Gastrocnemius medialis (tissue), 4 donors: ENCODE results near the gene SLC2A5. TPM values are rescaled to one million over a fixed set of nuclear protein-coding genes. Genes with fewer than 3 reads are reported as not detected.
A peak's percentile ranks its signal among the peaks of the same experiment; 100 is the strongest.

Experiments
- ATAC-seq, 2 donors: fragments of 150-250 bp; one replicate each; pipeline ENCODE4 v1.9.1; 2016
- DNase-seq, 2 donors: peaks; one replicate each; pipeline ENCODE4 v3.0.0-alpha.2; 2019
- H3K27ac ChIP-seq, 4 donors: fragments of 200-600 bp; sonication (generic); 1 replicate in 1 of 4; 2 replicates in 3 of 4; pipeline ENCODE4 v1.5.1; 2016 to 2018; ENCODE audit warnings: mild to moderate bottlenecking in 2 of 4, moderate library complexity in 1 of 4
- H3K27me3 ChIP-seq, 3 donors: fragments of 200-600 bp; sonication (generic) in 2 of 3; 1 replicate in 1 of 3; 2 replicates in 2 of 3; pipeline versions ENCODE4 v1.5.1 to v1.6.0; 2016 to 2019; ENCODE audit warnings: mild to moderate bottlenecking in 1 of 3, moderate library complexity in 1 of 3
- H3K36me3 ChIP-seq, 2 donors: fragments of 200-600 bp; sonication (generic) in 1 of 2; one replicate each; pipeline ENCODE4 v1.5.1; 2017 to 2018
- H3K4me1 ChIP-seq, 2 donors: fragments of 200-600 bp; sonication (generic) in 1 of 2; one replicate each; pipeline ENCODE4 v1.5.1; 2016 to 2017; ENCODE audit warnings: mild to moderate bottlenecking in 2 of 2
- H3K4me3 ChIP-seq, 4 donors: fragments of 200-600 bp; sonication (generic) in 3 of 4; 1 replicate in 1 of 4; 2 replicates in 3 of 4; pipeline ENCODE4 v1.5.1; 2016 to 2019; ENCODE audit warnings: mild to moderate bottlenecking in 2 of 4
- H3K9me3 ChIP-seq, 3 donors: fragments of 200-600 bp; sonication (generic) in 2 of 3; 1 replicate in 1 of 3; 2 replicates in 2 of 3; pipeline ENCODE4 v1.5.1; 2016 to 2019
- POLR2A ChIP-seq, 2 donors: fragments of 450-650 bp; IDR thresholded peaks; one replicate each; pipeline ENCODE4 v1.6.1; 2017; ENCODE audit warnings: antibody characterized with exemption in 2 of 2, mild to moderate bottlenecking in 2 of 2, moderate library complexity in 2 of 2
- in situ Hi-C, 4 donors: fragments of 200-750 bp; cut with MboI; loops; one replicate each; pipeline versions ENCODE4 v1.15.0 to v1.8.0; 2017; ENCODE audit warnings: low sequenced_read_pairs in 4 of 4
- intact Hi-C: fragments of 100-400 bp; cut with DNase I; formaldehyde crosslinking; loops from one replicate; pipeline ENCODE4 v1.15.1; 2023; ENCODE audit warnings: low total_unique reads
- total RNA-seq, 4 donors: library from RNA; depleted of rRNA; stranded (reverse); fragments of >200 nt; gene quantifications; one replicate each; pipeline versions ENCODE4 v1.1.0 to v1.2.3, GENCODE V29; 2016
- TF ChIP-seq, protein P1 (sequence below), 5 experiments: fragments of 450-650 bp in 3 of 5; fragments of 200-600 bp in 2 of 5; sonication (generic) in 2 of 5; IDR thresholded peaks in 4 of 5; conservative IDR thresholded peaks in 1 of 5; 1 replicate in 4 of 5; 2 replicates in 1 of 5; pipeline ENCODE4 v1.5.1; 2016 to 2019; ENCODE audit warnings: antibody characterized with exemption in 5 of 5, mild to moderate bottlenecking in 3 of 5, moderate library complexity in 3 of 5

Gene SLC2A5
- total RNA-seq, 4 donors from 2014 or later = 11.2 to 34.5 (median 22.8) TPM

DNA sequence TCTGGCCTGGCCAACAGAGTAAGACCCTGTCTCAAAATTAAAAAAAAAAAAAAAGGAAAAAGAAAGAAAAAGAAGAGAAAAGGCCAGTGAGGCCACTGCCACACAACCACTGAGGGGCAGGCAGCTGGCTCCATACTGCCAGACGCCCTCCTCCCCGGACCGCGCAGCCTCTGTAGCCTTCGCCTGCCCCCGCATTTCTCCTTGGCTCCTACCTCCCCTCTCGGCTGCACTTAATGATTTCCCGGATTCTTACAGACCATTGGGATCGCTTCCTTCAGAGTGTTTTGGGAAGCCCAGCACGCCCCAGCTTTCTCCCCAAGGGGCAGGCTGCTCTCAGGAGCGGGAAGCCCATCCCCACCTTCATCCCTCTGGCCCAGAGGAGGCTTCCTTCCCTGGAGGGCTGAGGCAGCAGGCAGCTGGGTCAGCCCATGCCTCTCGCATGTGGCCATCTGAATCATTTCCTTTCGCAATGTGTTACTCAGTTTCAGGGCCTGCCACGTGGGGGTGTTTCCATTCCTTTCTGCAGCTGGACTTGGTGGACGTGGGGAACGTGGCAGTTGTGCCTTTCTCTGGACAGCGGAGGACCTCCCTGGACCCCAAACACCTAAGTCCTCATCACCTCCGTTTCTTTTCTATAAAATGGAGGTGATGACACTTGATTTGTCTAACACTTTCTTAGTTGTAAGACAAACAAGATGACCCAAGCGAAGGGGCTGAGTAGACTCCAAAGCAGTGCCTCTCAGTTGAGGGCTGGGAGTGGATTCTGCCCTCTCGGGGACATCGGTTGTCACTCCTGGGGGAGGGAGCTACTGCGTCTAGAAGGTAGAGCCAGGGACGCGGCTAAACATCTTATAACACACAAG lies 2.3 kb downstream of the SLC2A5 start:
- Histone ChIP-seq H3K4me1 (peaks cover 61 to 62% of the 10 kb centered on the region in 2 donors), H3K4me3 (no peak overlapping the region), H3K36me3 (no peaks in the 10 kb centered on the region), H3K9me3 (no peaks in the 10 kb centered on the region), H3K27me3 (no peaks in the 10 kb centered on the region), H3K27ac (peak overlapping the region; percentile 86 to 98 (median 92))
- intact Hi-C loops (loop anchor here (1.0 to 10.0 kb wide), 7 partner anchors 60 to 1052 kb away; partner anchors contain the start of genes ENO1 and H6PD), in situ Hi-C loops (no loop called here)
- DNase-seq (peak; percentile 90 to 92), ATAC-seq (peak; percentile 54 to 64)
- peak; percentile 80 to 86 for TF ChIP-seq POLR2A (IDR thresholded peaks at IDR 0.05)
- TF ChIP-seq, protein P1, sequence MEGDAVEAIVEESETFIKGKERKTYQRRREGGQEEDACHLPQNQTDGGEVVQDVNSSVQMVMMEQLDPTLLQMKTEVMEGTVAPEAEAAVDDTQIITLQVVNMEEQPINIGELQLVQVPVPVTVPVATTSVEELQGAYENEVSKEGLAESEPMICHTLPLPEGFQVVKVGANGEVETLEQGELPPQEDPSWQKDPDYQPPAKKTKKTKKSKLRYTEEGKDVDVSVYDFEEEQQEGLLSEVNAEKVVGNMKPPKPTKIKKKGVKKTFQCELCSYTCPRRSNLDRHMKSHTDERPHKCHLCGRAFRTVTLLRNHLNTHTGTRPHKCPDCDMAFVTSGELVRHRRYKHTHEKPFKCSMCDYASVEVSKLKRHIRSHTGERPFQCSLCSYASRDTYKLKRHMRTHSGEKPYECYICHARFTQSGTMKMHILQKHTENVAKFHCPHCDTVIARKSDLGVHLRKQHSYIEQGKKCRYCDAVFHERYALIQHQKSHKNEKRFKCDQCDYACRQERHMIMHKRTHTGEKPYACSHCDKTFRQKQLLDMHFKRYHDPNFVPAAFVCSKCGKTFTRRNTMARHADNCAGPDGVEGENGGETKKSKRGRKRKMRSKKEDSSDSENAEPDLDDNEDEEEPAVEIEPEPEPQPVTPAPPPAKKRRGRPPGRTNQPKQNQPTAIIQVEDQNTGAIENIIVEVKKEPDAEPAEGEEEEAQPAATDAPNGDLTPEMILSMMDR (IDR thresholded peaks at IDR 0.05 in 4 of 5, conservative IDR thresholded peaks at IDR 0.05 in 1 of 5) = no peak

DNA sequence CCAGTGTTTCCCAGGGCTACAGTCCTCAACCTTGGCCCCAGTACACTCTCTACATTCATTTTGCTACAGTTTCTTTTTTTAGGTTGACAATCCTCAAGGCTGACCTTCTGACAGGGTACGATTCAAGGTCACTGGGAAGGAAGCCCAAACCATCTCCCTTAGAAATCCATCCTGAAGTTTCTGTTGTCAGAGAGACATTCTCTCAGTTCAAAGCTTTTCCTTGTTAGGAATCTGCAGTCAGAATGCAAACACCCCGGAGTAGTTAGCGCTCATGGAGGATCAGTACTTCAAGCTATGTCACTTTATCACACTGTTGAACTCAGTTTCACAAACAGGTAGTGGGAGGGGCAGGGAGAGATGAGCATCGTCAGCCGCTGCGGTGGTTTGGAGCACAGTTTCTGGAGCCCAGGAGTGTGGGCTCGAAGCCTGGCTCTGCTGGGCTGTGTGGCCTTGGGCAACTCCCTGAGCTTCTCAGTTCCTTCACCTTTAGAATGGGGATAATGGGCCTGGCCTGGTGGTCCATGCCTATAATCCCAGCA lies 4.2 kb downstream of the SLC2A5 start:
- ATAC-seq (no peak), DNase-seq (no peak)
- in situ Hi-C loops (no loop called here), intact Hi-C loops (loop anchor here (5.0 to 10.0 kb wide), 6 partner anchors 167 to 1050 kb away; partner anchors contain the start of genes ENO1 and H6PD)
- no peak overlapping the region for H3K4me3 ChIP-seq
- H3K9me3 ChIP-seq = no peaks in the 10 kb centered on the region
- peaks cover 75 to 77% of the 10 kb centered on the region in 2 donors for H3K4me1 ChIP-seq
- TF ChIP-seq POLR2A (IDR thresholded peaks at IDR 0.05) = peak in 1 of 2 donors; percentile 14
- TF ChIP-seq, protein P1 (IDR thresholded peaks at IDR 0.05 in 4 of 5, conservative IDR thresholded peaks at IDR 0.05 in 1 of 5) = no peak
- no peaks in the 10 kb centered on the region for H3K27me3 ChIP-seq
- no peaks in the 10 kb centered on the region for H3K36me3 ChIP-seq
- peak overlapping the region; percentile 86 to 98 (median 92) for H3K27ac ChIP-seq

DNA sequence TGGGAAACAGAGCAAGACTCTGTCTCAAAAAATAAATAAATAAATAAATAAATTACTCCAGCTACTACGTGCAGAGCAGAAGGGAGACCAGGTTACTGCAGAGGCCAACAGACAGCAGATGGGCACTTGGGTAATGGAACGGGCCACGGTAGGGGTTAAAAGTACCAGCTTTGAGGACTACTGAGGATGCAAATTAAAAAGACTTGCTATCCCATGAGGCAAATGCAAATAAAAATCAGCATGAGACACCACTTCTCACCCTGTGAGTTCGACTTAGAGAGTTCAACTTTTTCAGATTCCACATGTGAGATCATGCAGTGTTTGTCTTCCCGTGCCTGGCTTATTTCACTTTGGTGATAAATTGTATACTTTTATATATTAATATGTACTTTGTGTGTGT lies 6.6 kb downstream of the SLC2A5 start:
- peaks cover 65 to 67% of the 10 kb centered on the region in 2 donors for H3K4me1 ChIP-seq
- intact Hi-C loops = loop anchor here (10.0 kb wide), 4 partner anchors 372 to 1048 kb away; no protein-coding TSS in a partner anchor
- H3K27me3 ChIP-seq = no peaks in the 10 kb centered on the region
- no peak overlapping the region for H3K4me3 ChIP-seq
- H3K9me3 ChIP-seq = no peaks in the 10 kb centered on the region
- H3K27ac ChIP-seq = peak overlapping the region; percentile 79 to 90 (median 88)
- peak in 1 of 2 donors; percentile 1 for DNase-seq
- in situ Hi-C loops = no loop called here
- TF ChIP-seq, protein P1 (IDR thresholded peaks at IDR 0.05 in 4 of 5, conservative IDR thresholded peaks at IDR 0.05 in 1 of 5) = no peak
- TF ChIP-seq POLR2A (IDR thresholded peaks at IDR 0.05) = no peak
- no peak for ATAC-seq
- H3K36me3 ChIP-seq = no peaks in the 10 kb centered on the region

DNA sequence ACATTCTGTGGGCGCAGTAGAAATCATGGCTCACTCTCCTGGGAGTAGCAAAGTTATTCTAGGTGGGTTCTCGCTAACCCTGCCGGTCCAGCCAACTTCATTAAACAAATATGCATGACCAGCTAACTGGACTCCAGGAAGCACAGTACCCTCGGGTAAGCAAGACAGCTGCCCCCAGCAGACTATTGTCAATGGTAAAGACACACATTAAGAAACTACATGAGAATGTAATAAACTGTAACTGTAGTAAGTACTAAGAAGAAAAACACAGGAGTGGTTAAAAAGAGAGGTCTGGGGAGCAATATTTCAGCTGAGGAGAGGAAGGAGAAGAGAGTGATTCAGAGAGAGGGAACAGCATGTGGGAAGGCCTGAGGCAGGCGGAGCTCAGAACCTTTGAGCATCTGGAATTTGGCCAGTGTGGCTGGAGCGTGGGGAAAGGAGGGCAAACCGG lies 7.4 kb downstream of the SLC2A5 start:
- peak in 1 of 2 donors; percentile 14 for DNase-seq
- Histone ChIP-seq H3K9me3 (no peaks in the 10 kb centered on the region), H3K27me3 (no peaks in the 10 kb centered on the region), H3K4me3 (peak overlapping the region in 1 of 4 donors; percentile 5), H3K4me1 (peaks cover 64 to 65% of the 10 kb centered on the region in 2 donors), H3K36me3 (no peaks in the 10 kb centered on the region), H3K27ac (peak overlapping the region; percentile 79 to 90 (median 88))
- intact Hi-C loops (loop anchor here (10.0 kb wide), 4 partner anchors 373 to 1047 kb away; no protein-coding TSS in a partner anchor), in situ Hi-C loops (no loop called here)
- ATAC-seq = no peak
- TF ChIP-seq, protein P1 (IDR thresholded peaks at IDR 0.05 in 4 of 5, conservative IDR thresholded peaks at IDR 0.05 in 1 of 5) = no peak
- TF ChIP-seq POLR2A (IDR thresholded peaks at IDR 0.05) = no peak
